Effector memory CD8-positive, alpha-beta T cell (primary cell): ENCODE data around the gene TCERG1.
A peak's percentile ranks its signal among the peaks of the same experiment; 100 is the strongest.

Experiments
- ATAC-seq: fragments of 150-1000 bp; cut with Tn5 transposase; replicated peaks from 2 replicates; pipeline ENCODE4 v1.10.0; 2021; ENCODE audit warnings: mild to moderate bottlenecking, moderate library complexity
- DNase-seq, 3 experiments: peaks; one replicate each; pipeline ENCODE4 v3.0.0; 2021
- H3K27ac Mint-ChIP-seq, 2 donors: one replicate each; pipeline ENCODE4 v1.8.0; 2022; ENCODE audit warnings: mild to moderate bottlenecking in 2 of 2, mixed read lengths in 2 of 2, moderate library complexity in 2 of 2
- H3K27me3 Mint-ChIP-seq, 2 donors: one replicate each; pipeline ENCODE4 v1.8.0; 2022; ENCODE audit warnings: mixed read lengths in 2 of 2
- H3K36me3 Mint-ChIP-seq: one replicate; pipeline ENCODE4 v1.8.0; 2022; ENCODE audit warnings: mild to moderate bottlenecking, moderate library complexity, mixed read lengths; ENCODE audit not compliant: insufficient read depth
- H3K4me1 Mint-ChIP-seq, 2 donors: one replicate each; pipeline ENCODE4 v1.8.0; 2022; ENCODE audit warnings: low read depth in 2 of 2, mixed read lengths in 2 of 2
- H3K4me3 Mint-ChIP-seq, 2 donors: one replicate each; pipeline ENCODE4 v1.8.0; 2022; ENCODE audit warnings: mild to moderate bottlenecking in 2 of 2, mixed read lengths in 2 of 2, moderate library complexity in 2 of 2
- H3K9me3 Mint-ChIP-seq, 2 donors: one replicate each; pipeline ENCODE4 v1.8.0; 2022; ENCODE audit warnings: mixed read lengths in 2 of 2

The TCERG1 gene

DNA sequence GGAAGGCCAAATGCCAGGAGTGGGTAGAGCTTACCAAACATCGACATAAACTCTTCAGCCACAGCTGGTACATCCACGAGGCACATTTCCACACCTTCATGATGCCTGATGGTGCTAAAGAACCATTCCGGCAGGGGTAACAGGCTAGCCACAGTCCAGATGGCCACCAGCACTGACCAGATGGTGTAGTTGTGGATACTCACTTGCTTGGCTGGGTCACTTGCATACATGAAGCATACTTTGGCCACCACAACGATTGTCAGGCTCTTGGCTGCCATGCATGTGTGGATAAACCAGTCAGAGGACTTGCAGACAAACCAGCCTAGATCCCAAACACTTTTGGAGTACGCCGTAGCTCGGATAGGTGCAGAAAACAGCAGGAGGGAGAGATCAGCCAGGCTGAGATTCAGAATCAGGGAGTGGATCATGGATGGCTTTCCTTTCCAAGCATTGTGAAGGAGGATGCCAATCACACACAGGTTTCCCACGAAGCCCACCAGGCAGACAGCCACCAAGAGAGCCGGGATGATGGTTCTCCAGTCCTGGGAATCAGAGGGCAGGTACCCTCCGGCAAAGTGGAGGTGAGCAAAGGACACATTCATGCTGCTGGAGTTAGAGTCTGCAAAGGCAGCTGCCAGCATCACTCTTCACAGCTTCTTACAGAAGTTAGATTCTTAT, 68.5 kb downstream of the TCERG1 start:
- Mint-ChIP-seq H3K27me3 (no peaks in the 10 kb centered on the region), H3K27ac (no peak overlapping the region), H3K36me3 (peaks cover 21% of the 10 kb centered on the region), H3K4me3 (no peak overlapping the region), H3K4me1 (peaks cover 3 to 6% of the 10 kb centered on the region in 2 donors), H3K9me3 (no peaks in the 10 kb centered on the region)
- ATAC-seq: no peak
- DNase-seq: no peak

DNA sequence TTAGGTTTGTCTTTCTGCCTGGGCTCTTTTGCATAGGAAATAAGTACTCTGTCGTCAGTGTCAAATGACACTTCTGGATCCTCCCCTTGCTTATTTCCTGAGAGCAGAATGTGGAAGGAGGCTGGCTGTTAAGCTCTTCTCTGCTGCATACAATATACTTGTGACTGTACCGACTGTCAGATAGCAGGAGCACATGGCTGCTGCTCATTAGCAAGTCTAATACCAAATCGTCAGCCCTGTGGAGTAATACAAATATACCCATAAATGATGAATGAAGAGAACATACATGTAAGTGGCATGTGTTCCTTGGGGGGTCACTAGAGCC, 69.0 kb downstream of the TCERG1 start, which contains the start of gene GPR151:
GPR151 (minus strand) TSS at position 40 of the 325 bp plus-strand sequence. CDS start 77 bp downstream, outside the sequence.
- Mint-ChIP-seq H3K4me3 (no peak within 1 kb of the TSS), H3K9me3 (no peaks in the 10 kb centered on the region), H3K27me3 (no peaks in the 10 kb centered on the region), H3K4me1 (peaks cover 3 to 6% of the 10 kb centered on the region in 2 donors), H3K27ac (no peak within 1 kb of the TSS), H3K36me3 (peaks cover 16% of the 10 kb centered on the region)
- no peak for ATAC-seq
- no peak for DNase-seq

DNA sequence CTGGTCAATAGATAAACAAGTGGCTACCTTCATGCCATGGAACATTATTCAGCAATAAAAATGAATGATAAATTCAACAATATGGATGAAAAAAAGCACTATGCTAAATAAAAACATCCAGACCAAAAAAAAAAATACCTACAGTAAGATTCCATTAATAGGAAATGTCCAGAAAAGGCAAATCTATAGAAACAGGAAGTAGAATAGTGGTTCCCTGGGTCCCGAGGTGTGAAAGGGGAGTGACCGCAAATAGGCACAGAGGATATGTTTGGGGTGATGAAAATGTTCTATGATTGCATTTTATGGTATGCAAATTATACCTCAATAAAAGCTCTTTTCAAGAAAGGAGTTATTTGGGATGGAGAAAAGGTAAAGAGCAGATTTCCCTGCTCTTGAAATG, 72.4 kb downstream of the TCERG1 start:
- Mint-ChIP-seq H3K4me3 (peak overlapping the region in 1 of 2 donors; percentile 34), H3K36me3 (no peaks in the 10 kb centered on the region), H3K4me1 (peaks cover 3 to 6% of the 10 kb centered on the region in 2 donors), H3K27me3 (peaks cover 14 to 25% of the 10 kb centered on the region in 2 donors), H3K27ac (no peak overlapping the region), H3K9me3 (no peaks in the 10 kb centered on the region)
- ATAC-seq (no peak), DNase-seq (no peak)

DNA sequence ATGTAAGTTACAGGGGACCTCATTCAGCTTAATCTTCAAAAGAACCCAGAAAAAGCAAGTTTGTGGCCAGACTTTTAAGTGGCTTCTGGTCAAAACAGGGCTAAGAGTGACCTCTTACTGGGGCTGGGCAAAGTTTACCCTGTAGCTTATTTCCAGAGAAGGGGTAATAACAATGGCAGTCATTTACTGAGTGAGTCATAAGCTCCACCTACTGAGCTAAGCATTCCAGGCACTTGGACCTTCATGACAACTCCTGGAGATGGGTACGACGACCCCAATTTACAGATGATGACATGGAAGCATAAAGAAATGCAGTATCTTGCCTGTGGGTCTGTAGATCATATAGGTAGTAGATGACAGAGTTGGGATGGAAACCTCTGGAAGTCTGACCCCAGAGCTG, 73.6 kb downstream of the TCERG1 start:
- ATAC-seq: no peak
- Mint-ChIP-seq H3K4me1 (peaks cover 1 to 6% of the 10 kb centered on the region in 2 donors), H3K36me3 (no peaks in the 10 kb centered on the region), H3K27ac (no peak overlapping the region), H3K9me3 (no peaks in the 10 kb centered on the region), H3K27me3 (peaks cover 14 to 25% of the 10 kb centered on the region in 2 donors), H3K4me3 (no peak overlapping the region)
- no peak for DNase-seq

DNA sequence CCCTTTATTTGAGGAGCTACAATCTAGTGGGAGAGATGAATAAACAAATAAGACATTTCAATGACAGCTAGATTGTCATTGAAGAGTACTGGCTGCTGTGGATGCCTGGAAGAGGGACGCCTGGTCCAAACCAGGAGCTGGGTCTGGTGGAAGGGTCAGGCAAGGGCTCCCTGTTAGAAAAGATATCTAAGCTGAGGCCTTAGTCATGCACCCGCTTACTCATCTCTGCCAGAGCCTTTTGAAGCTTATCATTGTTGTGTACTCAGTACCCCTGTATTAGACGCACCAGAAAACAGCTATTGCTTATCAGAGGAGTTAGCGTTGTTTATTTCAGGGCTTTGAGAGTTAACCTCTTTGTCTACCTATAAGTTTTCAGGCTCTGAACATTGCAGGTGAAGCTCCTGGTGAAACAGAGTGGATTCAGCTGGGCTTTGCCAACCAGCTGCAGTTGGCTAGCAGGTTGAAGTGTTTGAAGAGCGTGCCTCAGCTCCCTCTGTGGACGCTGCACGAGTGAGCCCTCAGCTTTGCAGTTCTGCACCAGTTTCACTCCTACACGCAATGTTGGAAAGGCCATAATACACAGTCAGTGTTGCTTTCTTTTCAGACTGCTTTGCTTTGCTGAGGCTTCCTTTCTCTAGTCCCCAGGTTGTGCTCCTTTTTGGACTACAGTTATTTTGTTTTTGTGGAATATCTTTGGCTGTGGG, 74.4 kb downstream of the TCERG1 start:
- no peak overlapping the region for H3K27ac Mint-ChIP-seq
- DNase-seq (no peak), ATAC-seq (no peak)
- H3K4me1 Mint-ChIP-seq: peaks cover 1 to 6% of the 10 kb centered on the region in 2 donors
- no peaks in the 10 kb centered on the region for H3K36me3 Mint-ChIP-seq
- H3K27me3 Mint-ChIP-seq: peaks cover 14 to 25% of the 10 kb centered on the region in 2 donors
- H3K4me3 Mint-ChIP-seq: no peak overlapping the region
- no peaks in the 10 kb centered on the region for H3K9me3 Mint-ChIP-seq

DNA sequence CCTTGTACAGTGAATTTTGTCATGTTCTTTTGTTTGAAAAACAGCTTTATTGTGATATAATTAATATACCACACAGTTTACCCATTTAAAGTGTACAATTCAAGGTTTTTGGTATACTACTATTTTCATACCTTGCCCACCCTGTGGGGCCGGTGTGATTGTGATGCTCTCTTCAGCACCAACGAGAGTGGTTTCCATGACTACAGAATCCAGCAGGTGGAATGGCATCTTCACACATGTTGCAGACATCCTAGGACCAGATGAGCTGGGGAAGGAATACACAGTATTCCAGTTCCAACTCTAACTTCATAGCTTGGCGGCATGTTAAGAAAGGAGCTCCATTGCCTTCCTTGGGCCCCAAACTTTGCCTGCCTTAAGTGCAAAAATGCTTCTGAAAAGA, 76.6 kb downstream of the TCERG1 start:
- ATAC-seq (no peak), DNase-seq (no peak)
- Mint-ChIP-seq H3K9me3 (no peaks in the 10 kb centered on the region), H3K36me3 (no peaks in the 10 kb centered on the region), H3K4me3 (no peak overlapping the region), H3K27me3 (peaks cover 14 to 41% of the 10 kb centered on the region in 2 donors), H3K27ac (no peak overlapping the region), H3K4me1 (peaks cover 1 to 6% of the 10 kb centered on the region in 2 donors)

DNA sequence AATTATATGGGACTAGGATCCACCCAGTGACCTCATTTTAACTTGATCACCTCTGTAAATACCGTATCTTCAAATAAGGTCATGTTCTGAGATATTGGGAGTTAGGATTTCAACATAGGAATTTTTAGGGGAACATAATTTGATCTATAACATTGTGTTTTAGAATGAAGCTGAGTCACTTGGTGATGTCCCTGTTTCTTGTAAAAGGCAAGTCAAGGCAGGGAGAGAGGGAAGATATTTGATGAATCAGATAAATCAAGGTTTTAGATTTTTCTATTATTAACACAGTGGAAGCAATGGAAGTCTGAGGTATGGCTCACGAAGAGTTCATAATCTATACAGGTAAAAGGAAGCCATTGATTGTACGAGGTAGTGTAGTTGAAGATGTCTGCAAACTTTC, 80.7 kb downstream of the TCERG1 start:
- H3K4me3 Mint-ChIP-seq: no peak overlapping the region
- peaks cover 4 to 26% of the 10 kb centered on the region in 2 donors for H3K27me3 Mint-ChIP-seq
- H3K9me3 Mint-ChIP-seq: no peaks in the 10 kb centered on the region
- no peaks in the 10 kb centered on the region for H3K36me3 Mint-ChIP-seq
- no peak for ATAC-seq
- no peak overlapping the region for H3K27ac Mint-ChIP-seq
- peaks cover 0 to 3% of the 10 kb centered on the region in 2 donors for H3K4me1 Mint-ChIP-seq
- DNase-seq: no peak

DNA sequence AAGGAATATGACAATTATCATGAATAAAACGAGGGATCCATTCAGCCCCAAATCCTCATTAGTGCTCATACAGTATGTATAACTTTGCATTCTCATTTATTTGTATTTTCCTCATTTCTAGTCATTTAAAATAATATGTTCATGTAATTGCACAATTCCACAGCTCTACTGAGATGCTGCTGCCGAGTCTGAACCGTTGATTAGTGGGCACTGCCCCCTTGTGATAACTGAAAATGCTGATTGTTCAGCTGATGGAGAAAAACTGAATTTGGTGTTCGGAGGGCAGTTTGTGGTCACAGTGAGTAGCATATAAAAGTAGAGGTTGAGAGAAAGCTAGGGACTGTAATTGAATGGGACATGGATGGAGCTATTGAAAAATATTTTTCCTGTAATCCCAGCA, 81.1 kb downstream of the TCERG1 start:
- Mint-ChIP-seq H3K27ac (no peak overlapping the region), H3K4me1 (peaks cover 2 to 3% of the 10 kb centered on the region in 2 donors), H3K27me3 (peaks cover 0 to 21% of the 10 kb centered on the region in 2 donors), H3K4me3 (no peak overlapping the region), H3K36me3 (no peaks in the 10 kb centered on the region), H3K9me3 (no peaks in the 10 kb centered on the region)
- DNase-seq (no peak), ATAC-seq (no peak)

DNA sequence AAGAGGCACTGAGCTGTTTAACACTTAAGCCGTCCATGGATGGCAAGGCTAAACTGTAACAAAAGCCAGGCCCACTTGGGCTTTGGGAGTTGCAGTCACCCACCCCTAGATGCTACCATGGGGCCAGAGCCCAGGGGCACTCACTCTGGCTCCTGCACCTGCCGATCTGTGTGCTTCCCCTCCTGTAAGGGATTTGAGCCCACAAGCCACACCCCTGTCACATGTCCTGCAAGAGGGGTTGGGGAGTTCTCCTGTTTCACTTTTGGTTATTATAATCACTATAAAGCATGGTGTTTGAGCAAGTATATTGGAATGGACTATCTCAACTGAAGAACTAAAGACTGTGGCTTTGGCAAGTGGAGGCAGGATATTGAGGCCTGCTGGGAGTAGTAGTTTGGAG, 82.9 kb downstream of the TCERG1 start:
- H3K4me1 Mint-ChIP-seq: peaks cover 5 to 6% of the 10 kb centered on the region in 2 donors
- no peaks in the 10 kb centered on the region for H3K9me3 Mint-ChIP-seq
- no peaks in the 10 kb centered on the region for H3K36me3 Mint-ChIP-seq
- no peak overlapping the region for H3K4me3 Mint-ChIP-seq
- peaks cover 0 to 16% of the 10 kb centered on the region in 2 donors for H3K27me3 Mint-ChIP-seq
- H3K27ac Mint-ChIP-seq: no peak overlapping the region
- DNase-seq: no peak
- ATAC-seq: no peak

DNA sequence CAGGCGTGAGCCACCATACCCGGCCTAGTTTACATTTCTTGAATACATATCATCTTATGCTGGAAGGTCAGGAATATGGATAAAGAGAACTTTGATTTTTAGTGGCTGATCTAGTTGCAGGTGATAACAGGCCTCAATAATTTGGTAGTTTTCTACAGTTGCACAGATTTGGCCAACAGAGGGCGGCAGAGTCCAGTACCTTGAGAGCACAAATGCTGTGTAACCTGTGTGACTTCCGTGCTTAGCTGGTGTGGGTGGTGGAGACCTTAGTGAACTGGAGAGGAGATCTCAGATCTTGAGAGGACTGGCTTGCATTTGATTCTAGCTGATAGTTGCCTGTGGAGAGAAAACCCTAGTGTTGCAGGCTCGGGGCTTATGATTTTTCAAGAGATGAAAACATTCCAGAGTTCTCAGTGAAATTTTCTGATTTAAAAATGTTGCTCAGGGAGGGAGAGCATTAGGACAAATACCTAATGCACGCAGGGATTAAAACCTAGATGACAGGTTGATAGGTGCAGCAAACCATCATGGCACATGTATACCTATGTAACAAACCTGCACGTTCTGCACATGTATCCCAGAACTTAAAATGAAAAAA, 86.2 kb downstream of the TCERG1 start:
- Mint-ChIP-seq H3K36me3 (no peaks in the 10 kb centered on the region), H3K9me3 (no peaks in the 10 kb centered on the region), H3K27ac (no peak overlapping the region), H3K27me3 (peaks cover 0 to 13% of the 10 kb centered on the region in 2 donors), H3K4me1 (peaks cover 5 to 6% of the 10 kb centered on the region in 2 donors), H3K4me3 (no peak overlapping the region)
- ATAC-seq (peak; percentile 96), DNase-seq (peak; percentile 65 to 71 (median 66))

DNA sequence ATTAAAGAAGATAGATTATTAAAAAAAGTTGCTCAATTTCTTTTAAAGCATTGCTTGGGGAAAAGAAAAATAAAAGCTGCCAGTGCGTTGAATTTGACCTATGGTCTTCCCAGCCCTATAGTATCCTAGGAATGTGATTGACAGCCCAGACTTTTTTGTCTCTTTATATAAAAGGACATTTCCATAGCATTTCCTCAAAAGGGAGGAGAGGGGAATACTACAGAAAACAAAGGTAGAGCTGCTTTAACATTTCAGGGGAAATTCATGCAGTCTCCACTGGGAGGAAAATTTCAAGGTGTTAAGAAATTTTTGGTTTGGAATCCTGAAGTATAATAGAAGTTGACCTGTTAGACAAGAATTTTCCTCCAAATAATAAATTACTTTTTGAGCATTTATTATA, 86.7 kb downstream of the TCERG1 start:
- H3K27me3 Mint-ChIP-seq: peaks cover 0 to 10% of the 10 kb centered on the region in 2 donors
- ATAC-seq (no peak), DNase-seq (no peak)
- H3K27ac Mint-ChIP-seq: no peak overlapping the region
- no peaks in the 10 kb centered on the region for H3K36me3 Mint-ChIP-seq
- H3K4me1 Mint-ChIP-seq: peaks cover 5 to 6% of the 10 kb centered on the region in 2 donors
- H3K9me3 Mint-ChIP-seq: no peaks in the 10 kb centered on the region
- H3K4me3 Mint-ChIP-seq: no peak overlapping the region

DNA sequence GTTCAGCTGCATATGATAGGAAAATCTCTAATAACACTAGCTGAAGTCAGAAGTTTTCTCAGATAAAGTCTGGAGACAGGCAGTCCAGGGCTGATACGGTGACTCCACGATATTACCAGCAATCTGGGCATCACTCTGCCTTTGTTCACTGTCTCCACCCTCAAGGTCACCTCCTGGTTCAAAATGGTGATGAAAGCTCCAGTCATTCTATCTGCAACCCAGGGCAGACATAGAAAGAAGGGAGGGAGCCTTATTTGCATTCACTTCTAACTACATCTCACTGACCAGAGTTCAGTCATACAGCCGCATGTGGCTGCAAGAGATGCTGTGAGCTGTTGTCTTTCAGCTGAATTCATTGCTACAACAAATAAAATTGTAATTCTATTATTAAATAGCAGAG, 91.3 kb downstream of the TCERG1 start:
- H3K4me3 Mint-ChIP-seq: no peak overlapping the region
- peaks cover 1 to 3% of the 10 kb centered on the region in 2 donors for H3K4me1 Mint-ChIP-seq
- peaks cover 0 to 10% of the 10 kb centered on the region in 2 donors for H3K27me3 Mint-ChIP-seq
- no peak overlapping the region for H3K27ac Mint-ChIP-seq
- no peak for ATAC-seq
- H3K9me3 Mint-ChIP-seq: no peaks in the 10 kb centered on the region
- no peak for DNase-seq
- H3K36me3 Mint-ChIP-seq: no peaks in the 10 kb centered on the region

DNA sequence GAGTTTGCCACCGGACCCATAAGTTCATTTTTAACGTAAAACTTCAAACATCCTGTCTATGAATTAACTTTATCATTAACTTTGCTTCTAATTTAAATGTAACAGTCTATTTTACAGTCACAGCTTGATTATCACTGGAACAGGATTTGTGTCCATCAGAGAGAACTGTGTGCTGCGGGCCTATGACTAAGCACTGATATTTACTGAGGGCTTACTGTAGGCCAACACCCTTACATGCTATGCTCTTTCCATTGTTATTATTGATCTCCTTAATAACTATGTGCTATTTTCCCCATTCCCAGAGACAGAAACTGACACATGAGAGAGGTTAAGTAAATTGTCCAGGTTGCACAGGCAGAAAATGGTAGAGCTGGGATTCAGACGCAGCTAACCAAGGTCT, 92.8 kb downstream of the TCERG1 start:
- Mint-ChIP-seq H3K27ac (no peak overlapping the region), H3K9me3 (no peaks in the 10 kb centered on the region), H3K4me3 (no peak overlapping the region), H3K36me3 (no peaks in the 10 kb centered on the region), H3K27me3 (peaks cover 0 to 10% of the 10 kb centered on the region in 2 donors), H3K4me1 (peaks cover 0 to 2% of the 10 kb centered on the region in 2 donors)
- ATAC-seq: no peak
- no peak for DNase-seq

DNA sequence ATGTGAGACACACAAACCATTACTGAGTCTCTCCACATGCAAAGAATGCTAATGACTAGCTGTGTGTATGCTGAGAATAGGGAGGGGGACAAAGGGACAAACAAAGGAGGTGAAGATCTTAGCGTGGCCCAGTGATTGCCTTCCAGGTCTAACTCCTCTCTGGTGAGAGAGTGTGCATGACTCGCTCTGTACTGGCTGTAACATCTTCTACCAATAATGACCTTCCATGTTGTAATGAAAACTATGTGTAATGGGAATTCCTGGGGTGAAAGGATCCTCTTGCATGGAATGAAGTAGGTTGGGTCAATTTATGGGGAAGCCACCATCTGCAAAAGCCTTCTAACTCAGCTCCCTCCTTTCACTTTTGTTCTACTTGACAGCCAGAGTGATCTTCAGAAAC, 93.3 kb downstream of the TCERG1 start:
- Mint-ChIP-seq H3K9me3 (no peaks in the 10 kb centered on the region), H3K4me1 (peaks cover 0 to 2% of the 10 kb centered on the region in 2 donors), H3K4me3 (no peak overlapping the region), H3K27ac (no peak overlapping the region), H3K27me3 (peaks cover 0 to 10% of the 10 kb centered on the region in 2 donors), H3K36me3 (no peaks in the 10 kb centered on the region)
- DNase-seq: no peak
- ATAC-seq: no peak
